Left kidney (tissue), 2 donors: ENCODE data around the gene GBGT1. TPM values are rescaled to one million over a fixed set of nuclear protein-coding genes. Genes with fewer than 3 reads are reported as not detected.

Source experiments
- DNase-seq: peaks from one replicate; pipeline ENCODE4 v3.0.0-alpha.2; 2013
- polyA plus RNA-seq: library from polyadenylated mRNA; unstranded; fragments of 120-200 nt; gene quantifications from one replicate; pipeline ENCODE4 v1.2.1, GENCODE V29; 2013; ENCODE audit not compliant: insufficient read length

GBGT1 gene
- polyA plus RNA-seq, 1 donor, result 2.0 TPM

DNA sequence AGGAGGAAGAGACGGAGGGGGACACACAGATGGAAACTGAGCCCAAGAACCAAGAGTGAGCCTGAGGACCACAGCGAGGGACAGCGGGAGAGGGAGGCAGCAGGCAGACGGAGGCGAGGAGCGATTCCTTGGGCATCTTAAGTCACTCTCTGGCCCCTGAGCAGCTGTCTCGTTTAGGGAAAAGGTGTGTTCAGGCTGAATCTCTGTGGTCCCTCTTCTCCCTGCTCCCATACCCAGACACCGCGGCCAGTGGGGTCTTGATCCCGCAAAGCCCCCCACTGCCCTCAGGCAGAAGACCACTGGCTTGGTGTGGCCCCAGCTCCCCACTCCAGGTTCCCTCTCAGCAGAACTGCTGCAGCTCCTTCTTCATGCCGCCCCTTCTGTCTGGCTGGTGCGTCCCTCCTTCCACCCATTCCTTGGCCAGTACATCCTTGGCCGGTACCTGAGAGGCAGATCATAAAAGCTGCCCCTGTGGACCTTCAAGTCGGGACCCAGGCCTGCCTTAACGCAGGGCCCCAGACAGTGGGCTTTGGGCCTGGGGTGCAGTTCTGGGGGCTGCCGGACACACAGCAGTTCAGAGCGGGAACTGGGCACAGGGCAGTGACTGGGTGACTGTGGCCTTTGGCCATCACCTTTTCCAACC, 36.9 kb downstream of the GBGT1 start:
- no peak for DNase-seq

GRCh38 chr9:133125941-133126696, 37.6 kb downstream of the GBGT1 start:
- DNase-seq, result no peak

DNA sequence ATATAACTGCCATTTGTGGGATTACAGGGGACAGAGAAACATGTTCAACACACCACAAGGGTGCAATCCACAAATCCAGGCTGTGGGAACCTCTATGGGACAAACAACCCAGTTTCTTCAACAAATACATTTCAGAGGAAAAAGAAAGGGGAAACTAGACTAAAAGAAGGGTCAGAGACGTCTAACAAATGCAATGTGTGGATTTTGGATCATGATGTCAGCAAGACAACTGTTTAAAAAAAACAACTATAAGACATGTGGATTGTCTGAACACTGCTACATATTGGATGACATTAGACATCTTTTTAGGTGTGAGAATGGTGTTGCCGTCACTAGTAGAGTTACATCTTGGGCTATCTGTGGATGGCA, 38.8 kb downstream of the GBGT1 start:
- DNase-seq, result no peak

DNA sequence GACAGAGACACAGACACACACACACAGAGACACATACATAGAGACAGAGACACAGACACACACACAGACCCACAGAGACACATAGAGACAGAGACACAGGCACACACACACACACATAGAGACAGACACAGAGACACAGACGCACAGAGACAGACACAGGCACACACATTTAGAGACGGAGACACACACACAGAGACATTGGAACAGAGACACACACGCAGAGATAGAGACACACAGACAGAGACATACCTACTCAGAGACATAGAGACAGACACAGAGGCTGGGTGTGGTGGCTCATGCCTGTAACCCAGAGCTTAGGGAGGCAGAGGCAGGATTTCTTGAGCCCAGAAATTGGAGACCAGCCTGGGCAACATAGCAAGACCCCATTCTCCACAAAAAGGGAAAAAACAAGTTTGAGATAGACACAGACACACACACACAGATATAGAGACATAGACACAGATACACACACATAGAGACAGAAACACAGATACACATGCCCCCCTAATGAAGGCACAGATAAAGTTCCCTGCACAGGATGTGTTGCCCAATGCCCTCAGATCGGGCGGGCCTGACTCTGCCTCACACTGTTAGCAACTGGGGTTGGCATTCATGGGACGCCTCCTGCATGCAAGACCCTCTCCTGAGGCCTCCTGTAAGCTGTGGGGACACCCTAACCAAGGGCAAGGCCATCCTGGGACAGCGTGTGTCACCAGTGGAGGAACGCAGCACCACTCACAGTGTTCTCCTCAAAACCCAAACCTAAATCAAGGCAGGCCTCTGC, 39.4 kb downstream of the GBGT1 start:
- no peak for DNase-seq

DNA sequence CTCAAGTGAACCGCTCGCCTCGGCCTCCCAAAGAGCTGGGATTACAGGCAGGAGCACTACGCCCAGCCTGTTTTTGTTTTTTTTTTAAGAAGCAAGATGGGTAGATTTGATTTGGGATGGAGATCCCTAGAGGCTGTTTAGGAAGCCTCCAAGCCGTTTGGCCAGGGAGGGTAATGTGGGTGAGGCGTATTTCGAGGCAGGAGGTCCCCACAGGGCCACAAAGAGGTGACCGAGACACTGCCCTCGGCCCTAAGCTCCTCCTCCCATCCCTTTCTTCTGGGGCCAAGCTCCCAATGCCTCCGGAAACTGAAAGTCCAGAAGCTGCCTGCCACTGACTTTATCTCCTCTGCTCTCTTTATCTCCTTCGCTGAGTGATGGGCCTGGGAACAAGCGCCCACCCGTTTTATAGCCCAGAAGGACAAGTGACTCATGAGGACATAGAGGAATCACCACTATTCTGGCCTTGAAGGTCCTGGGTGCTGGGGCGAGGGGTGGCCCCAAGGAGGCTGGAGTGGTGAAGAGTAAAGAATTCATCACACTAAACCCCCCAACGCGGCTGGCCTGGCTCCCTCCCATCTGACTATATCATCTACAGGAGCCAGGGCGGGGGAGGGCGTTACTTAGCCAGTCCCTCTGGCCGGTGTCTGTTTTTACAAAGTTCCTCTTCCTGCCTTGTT, 40.6 kb downstream of the GBGT1 start:
- no peak for DNase-seq

GRCh38 chr9:133122605-133122934, 41.1 kb downstream of the GBGT1 start:
- no peak for DNase-seq

GRCh38 chr9:133121915-133122550, 41.7 kb downstream of the GBGT1 start:
- no peak for DNase-seq

DNA sequence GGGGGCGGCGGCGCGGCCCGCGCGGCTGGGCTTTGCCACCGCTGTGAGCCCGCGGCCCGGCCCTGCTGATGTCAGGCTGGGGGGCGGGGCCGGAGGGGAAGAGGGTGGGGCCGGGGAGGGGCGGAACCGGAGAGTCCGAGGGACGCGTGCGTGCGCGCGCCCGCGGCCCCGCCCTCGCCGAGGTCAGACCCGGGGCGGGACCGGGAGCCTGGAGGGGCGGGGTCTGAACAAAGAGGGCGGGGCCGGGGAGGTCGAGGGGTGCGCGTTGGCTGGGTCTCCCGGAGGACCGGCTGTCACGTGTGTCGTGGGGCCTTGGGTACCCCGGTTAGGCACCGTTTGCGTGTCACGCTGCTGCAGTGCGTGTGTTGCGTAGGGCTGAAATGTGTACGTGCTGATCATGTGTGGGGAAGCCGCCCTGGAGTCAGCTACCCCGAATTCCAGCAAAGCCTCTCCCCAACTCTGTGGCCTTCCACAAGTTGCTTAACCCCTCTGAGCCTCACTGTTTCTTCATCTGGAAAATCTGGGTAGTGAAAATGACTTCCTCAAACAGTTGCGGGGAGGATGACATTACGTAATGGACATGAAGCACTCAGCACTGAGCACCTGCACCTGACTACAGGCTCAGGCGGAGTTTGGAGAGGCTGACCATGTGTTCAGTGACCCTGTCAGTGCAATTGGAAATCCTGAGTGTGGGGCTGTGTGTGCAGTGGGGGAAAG, 42.4 kb downstream of the GBGT1 start, which contains the start of gene RALGDS:
TSS of gene RALGDS (minus strand) at position 43 of the 717 bp plus-strand sequence. CDS start 86 bp downstream, outside the sequence.
- peak; percentile 75 for DNase-seq

- DNase-seq, result no peak
Observed at GRCh38 chr9:133120501-133121197, 43.1 kb downstream of the GBGT1 start.

- no peak for DNase-seq
Observed at GRCh38 chr9:133119846-133120500, 43.7 kb downstream of the GBGT1 start.

- DNase-seq, result no peak
Observed at GRCh38 chr9:133119103-133119845, 44.4 kb downstream of the GBGT1 start.

DNA sequence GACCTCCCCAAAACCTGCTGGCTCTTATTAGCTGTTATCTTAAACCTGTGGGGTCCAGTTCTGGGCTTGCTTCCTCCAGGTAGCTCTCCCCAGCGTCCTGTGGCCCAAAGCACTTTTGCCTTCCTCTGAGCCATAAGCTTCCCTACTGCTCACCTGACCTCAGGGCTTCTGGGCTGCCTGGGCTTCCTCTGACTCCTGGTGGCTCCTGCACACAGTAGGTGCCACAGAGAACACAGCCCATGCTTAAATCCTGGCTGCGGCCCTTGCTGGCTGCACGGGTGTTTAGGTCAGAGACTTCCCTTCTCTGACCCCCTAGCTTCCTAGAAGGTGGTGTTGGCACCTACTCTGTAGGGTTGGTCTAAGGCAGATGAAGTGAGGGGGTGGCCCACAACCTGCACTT, 45.1 kb downstream of the GBGT1 start:
- DNase-seq, result no peak

- DNase-seq, result no peak
Observed at GRCh38 chr9:133118179-133118520, 45.6 kb downstream of the GBGT1 start.

DNA sequence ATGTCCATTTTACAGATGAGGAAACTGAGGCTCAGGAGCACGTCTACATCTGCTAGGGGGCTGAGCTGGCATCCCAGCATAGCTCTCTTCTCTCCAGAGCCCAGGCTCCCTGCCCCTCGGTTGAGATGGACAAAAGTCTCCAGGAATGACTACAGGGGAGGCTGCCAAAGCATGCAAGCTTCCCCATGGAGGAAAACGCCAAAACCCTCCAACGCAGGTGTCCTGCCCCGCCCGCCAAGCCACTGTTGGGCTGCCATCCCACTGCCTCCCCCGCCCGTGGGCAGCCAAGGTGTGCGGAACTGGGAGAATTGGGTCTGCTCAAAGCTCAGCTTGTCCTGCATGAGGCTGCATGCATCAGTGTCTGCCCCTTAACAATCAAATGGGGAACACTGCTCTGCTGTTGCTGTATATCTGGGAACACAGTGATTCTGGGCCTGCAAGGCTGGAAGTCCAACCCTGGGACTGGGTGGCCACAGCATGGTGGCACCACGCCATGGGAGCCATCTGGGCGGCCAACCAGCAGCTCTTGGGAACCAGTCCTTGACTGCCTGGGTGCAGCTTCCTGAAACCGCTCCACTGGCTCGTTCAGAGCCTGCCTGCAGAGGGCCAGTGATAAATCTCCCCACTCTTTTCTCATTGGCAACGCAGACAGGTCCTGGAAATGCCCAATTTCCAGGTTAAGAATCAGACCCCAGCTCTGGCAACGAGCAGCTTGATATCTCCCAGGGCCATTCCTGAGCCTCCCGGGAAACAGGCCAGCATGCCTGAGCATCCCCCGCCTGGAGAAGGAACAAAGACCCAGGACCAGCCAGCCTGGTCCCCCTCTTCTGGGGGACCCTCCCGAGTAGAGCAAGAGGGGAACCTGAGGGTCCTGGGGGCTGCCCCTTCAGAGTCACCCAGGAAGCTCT, 46.2 kb downstream of the GBGT1 start:
- DNase-seq, result no peak

DNA sequence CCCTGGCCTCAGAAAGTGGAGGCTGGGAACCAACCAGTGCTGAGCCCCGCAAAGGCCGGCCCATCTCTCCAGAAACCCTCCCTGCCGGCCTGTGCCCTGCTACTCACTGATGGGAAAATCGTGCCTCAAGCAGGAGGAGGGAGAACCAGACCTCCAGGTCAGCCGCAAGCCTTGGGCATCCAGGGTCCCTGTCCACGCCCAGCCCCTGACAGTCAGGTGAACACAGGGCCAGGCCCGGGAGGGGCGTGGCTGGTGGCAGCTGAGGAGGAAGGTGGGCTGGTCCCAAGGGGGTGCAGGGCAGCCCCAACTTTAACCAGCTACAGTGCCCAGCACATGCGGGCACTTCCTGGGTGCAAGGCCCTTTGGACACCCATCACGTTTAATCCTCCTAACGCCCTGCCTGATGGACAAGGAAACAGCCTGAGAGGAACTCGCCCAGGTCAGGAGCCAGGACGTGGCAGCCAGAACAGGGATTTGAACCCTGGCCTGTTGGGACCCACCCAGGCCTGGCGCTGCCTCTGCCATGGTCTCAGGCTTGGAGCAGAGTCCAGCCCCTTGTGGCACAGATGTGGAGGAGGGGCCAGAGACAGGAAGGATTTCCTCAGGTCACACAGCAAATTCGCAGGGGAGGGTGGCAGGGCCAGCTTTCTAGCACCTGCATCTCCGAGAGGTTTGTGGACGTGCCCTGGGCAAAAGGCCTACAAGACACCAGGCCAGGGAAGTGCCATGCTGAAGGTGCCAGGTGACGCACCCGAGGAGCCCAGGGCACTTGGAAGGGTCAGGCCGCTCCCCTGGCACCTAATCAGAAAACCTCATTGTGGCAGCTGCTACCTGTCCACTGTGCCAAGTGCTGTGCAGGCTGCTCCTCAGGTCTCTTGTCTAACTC, 47.1 kb downstream of the GBGT1 start:
- no peak for DNase-seq

DNA sequence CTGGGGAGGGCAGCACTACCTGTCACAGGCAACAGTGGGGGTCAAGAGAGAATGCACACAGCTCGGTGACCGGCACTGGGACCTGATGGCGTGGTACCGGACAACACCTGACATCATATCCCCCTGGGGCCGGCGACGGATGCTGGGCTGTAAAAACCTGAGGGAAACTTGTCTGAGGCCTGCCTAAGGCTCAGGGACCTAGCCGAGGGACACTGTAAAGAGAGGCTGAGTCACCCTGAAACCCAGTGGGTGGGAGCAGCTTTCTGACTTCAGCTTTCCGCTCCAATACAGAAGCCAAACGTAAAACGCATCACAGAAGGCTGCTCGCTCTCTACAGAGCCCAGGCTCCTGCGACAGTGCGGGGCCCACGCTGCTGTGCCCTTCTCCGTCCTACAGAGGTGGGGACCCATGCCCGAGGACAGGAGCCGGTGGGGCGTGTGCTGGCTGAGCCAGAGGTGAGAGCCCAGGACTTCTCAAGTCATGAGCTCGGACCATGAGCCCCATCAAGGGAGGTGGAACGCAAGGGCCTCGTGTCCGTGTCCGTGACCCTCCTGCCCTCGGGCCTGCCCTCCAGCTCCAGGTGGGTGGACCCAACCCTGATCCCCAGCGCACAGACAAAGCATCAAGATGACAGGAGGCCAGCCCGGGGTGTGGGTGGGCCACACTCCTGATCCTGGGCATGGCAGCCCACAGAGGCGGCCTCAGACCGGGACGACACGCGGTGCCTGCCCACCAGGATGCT, 47.9 kb downstream of the GBGT1 start:
- no peak for DNase-seq
